Measurements from ENCODE around the gene VWA3B.
"Not testable (repeated sequence)": the region's sequence is repeated elsewhere in the genome, so short reads cannot be mapped to it uniquely, and the experiment has no call there.

VWA3B gene

GRCh38 chr2:98089941-98090340 is 3.0 kb downstream of the VWA3B start:
- no peak for DNase-seq

GRCh38 chr2:98090951-98091350 is 4.0 kb downstream of the VWA3B start:
- DNase-seq: no peak

- DNase-seq: no peak
Measured at GRCh38 chr2:98091738-98092137, 4.8 kb downstream of the VWA3B start.

- DNase-seq: no peak
Measured at GRCh38 chr2:98093146-98093545, 6.2 kb downstream of the VWA3B start.

DNA sequence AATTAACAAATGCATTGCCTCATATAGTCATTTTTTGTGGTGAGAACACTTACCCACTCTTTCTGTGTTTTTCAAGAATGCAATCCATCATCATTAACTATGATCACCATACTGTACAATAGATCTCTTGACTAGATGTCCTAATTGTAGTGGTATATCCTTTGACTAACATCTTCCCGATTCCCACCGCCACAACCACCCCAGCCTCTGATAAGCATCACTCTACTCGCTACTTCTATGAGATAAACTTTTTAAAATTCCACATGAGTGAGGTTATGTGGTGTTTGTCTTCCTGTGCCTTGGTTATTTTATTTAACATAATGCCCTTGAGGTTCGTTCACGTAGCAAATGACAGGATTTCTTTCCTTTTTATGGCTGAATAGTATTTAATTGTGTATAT is 6.6 kb downstream of the VWA3B start:
- no peak for DNase-seq

DNA sequence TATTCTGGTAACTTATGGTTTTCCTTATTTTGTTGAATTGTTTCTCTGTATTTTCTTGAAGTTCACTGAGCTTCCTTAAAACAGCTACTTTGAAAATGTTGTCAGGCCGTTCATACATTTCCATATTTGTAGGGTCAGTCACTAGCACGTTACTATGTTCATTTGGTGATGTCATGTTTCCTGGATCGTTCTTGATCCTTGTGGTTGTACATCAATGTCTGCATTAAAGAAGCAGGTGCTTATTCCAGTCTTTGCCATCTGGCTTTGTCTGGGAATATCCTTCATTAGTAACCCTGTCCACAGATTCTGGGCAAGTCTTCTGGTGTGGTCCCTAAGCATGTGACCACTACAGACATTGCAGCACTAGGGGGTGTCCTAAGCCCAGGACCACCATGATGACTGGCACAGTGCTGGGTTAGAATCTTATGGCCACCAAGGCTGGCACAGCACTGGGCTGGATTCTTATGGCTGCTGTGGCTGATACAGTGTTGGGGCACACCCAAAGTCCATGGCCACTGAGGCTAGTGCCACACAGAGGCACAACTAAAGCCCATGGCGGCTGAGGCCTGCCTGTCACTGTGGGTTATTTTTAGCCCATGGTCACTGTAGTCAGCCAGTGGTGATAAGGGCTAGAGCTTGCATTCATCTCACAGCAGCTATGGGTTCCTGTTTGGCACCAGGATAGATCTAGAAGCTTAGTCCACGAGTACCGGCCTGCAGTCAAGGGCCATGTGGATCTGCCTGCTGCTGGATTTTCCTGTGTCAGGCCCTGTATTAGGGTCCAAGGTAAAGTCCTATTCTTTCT is 13.2 kb downstream of the VWA3B start:
- DNase-seq: no peak

DNA sequence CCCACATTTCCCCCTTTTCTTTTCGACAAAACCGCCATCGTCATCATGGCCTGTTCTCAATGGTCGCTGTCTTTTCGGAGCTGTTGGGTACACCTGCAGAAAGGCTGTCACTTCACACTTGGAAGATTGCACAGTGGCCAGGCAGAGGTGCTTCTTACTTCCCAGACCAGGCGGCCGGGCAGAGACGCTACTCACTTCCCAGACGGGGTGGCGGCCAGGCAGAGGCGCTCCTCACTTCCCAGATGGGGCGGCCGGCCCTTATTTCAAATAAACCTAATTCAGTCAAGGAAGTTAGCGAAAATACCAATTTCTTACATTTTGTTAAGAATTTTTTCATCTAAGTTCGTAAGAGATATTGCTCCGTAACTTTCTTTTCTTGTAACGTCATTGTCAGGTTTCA is 15.3 kb downstream of the VWA3B start:
- not testable (repeated sequence) for DNase-seq

- DNase-seq: no peak
Measured at GRCh38 chr2:98102878-98103277, 15.9 kb downstream of the VWA3B start.

- DNase-seq: no peak
Measured at GRCh38 chr2:98108110-98108509, 21.1 kb downstream of the VWA3B start.

- no peak for DNase-seq
Measured at GRCh38 chr2:98110741-98111140, 23.8 kb downstream of the VWA3B start.

- DNase-seq: no peak
Measured at GRCh38 chr2:98114643-98115330, 27.8 kb downstream of the VWA3B start.

- DNase-seq: no peak
Measured at GRCh38 chr2:98118161-98118560, 31.2 kb downstream of the VWA3B start.

DNA sequence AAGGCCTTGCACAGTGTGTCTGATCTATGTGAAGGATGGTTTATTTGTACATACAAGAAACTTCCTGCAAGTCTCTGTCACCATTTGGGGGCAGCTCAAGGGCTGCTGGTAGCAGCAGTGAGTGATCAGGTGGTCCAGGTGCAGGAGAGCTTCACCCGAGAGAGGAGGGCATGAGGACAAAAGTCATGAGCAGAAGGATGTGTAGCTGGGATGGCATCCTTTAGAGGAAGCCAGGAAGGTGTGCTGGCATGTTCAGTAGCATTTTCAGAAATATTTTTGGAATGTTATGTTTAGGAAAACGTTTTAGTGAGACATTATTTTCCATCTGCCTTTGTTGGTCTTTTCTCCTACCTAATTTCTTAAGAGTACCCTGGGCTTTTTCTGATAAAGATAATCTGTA is 31.9 kb downstream of the VWA3B start:
- DNase-seq: no peak

DNA sequence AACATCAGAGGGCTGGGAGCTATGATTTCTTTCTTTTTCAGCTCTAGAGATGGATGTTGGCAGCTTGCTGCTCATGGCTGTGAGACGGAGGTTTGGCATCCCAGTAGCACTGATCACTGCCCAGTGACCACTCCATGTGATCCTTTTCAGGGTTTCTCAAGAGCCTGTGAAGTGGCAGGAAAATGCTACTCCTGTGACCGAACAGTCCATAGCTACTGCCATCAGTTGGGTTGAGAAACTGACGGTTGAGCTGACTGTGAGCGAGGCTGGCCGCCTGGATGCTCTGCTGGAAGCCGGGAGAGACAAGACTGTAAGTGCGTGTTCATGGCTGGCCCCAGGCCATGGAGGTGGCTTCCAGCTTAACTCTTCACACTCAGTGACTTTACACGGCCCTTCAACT is 34.2 kb downstream of the VWA3B start:
- no peak for DNase-seq

DNA sequence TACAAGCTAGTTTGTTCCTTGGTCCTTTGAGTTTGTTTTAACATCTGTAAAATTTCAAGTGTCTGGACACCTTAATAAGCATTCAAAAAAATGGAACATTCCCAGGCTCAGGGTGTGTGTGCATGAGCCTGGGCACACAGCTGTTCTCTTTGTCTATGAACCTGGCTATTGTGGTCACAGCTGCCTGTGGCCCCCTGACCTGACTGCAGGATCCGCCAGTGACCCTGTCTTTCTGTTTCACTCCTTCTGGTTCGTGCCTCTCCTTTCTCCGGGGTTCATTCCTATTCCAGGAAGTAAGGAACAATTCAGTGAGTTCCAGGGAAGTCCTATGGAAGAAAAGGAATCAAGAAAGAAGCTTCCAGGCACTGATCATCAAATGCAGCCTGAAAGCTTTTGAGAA is 35.6 kb downstream of the VWA3B start:
- DNase-seq: no peak

- no peak for DNase-seq
Measured at GRCh38 chr2:98123286-98123685, 36.3 kb downstream of the VWA3B start.

GRCh38 chr2:98126061-98126460 is 39.1 kb downstream of the VWA3B start:
- DNase-seq: no peak

GRCh38 chr2:98127229-98127989 is 40.4 kb downstream of the VWA3B start:
- no peak for DNase-seq

DNA sequence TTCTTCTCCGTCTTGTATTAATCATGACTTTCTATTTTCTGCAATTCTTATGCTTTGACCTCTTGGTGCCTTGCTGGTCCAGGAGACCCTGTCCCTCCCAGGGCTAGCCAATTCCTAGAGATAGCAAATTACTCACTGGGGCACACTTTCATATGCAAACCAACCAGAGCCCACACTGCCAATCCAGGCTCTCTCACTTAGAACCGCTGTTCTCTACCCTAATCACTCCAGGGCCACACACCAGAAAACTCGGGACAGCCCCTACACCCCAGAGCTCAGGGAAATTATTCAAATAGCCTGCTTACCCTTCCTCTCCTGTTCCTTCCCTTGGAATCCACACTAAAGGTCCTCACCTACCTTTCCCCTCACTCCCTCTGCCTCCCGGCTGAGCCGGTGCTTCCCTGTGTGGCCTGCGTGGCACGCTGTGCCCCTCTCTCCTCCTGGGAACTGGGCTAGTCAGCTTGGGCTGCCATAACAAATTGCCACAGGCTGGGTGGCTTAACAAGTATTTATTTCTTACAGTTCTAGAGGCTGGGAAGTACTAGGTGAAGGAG is 41.7 kb downstream of the VWA3B start:
- no peak for DNase-seq

DNA sequence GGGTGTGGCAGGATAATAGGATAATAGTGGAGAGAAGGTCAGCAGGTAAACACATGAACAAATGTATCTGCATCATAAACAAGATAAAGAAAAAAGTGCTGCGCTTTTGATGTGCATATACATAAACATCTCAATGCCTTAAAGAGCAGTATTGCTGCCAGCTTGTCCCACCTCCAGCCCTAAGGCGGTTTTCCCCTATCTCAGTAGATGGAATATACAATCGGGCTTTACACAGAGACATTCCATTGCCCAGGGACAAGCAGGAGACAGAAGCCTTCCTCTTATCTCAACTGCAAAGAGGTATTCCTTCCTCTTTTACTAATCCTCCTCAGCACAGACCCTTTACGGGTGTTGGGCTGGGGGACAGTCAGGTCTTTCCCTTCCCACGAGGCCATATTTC is 43.1 kb downstream of the VWA3B start:
- not testable (repeated sequence) for DNase-seq

DNA sequence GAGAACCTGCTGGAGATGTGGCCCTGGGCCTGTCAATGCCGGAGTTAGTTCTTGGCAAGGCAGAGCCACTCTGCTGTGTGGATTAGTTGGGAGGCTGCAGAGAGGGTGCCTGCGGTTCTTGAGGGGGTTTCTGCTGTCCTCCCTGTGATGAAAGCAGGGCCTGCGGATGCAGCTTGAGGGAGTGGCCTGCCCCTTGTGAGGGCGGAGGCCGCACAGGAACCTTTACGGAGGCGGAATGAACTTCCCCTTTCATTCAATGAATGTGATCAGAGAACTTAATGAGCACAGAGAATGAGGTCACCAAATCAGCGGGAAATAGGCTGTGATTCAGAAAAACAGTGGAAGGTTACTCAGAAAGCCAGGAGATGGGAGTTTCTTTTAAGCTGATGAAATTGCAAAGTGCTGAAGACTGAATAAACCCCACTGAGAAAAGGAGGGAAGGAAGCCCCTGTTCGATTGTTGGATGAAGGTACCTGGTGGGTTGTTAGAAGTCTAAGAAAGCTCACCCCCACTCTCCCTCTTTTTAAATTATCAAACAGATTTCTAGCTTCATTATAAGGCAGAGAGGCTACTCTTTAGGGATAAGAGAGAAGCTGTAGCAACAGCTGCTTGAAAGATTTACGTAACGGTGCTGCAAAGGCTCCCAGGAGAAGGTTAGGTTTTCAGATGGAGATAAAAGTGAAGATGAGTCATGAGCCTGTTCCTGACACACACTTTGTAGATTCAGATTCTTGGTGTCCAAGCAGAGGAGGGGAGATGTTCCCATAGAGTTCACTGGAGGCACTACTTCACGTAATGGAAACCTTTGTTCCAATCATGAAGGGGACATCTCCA is 47.4 kb downstream of the VWA3B start:
- DNase-seq: no peak

DNA sequence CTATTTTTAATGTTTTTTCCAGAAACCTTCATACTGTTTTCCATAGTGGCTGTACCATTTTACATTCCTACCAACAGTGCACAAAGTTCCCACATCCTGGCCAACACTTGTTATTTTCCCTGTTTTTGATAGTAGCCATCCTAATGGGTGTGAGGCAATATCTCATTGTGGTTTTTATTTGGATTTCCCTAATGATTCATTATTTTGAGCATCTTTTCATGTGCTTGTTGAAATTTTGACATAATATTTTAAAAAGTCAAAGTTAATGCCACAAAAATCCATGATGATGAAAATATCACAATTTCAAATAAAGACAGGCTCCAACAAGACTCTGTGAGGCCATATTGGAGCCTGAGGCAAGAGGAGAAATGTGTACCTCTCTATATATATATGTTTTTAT is 50.2 kb downstream of the VWA3B start:
- DNase-seq: no peak

GRCh38 chr2:98138978-98139377 is 52.0 kb downstream of the VWA3B start:
- DNase-seq: peak; percentile 42
